MG63 (cell line): ENCODE results near the gene HTR3E. TPM values are rescaled to one million over a fixed set of nuclear protein-coding genes. Genes with fewer than 3 reads are reported as not detected.
"Not testable (repeated sequence)": the region's sequence is repeated elsewhere in the genome, so short reads cannot be mapped to it uniquely, and the experiment has no call there.

Experiments
- DNase-seq: peaks from one replicate; pipeline ENCODE4 v3.0.0-alpha.2; 2020
- H3K27me3 ChIP-seq: fragments of 250-450 bp; sonication (Bioruptor Pico); 2 replicates; pipeline ENCODE4 v1.5.1; 2020; ENCODE audit warnings: mild to moderate bottlenecking, moderate library complexity
- H3K36me3 ChIP-seq: fragments of 250-450 bp; sonication (Bioruptor Pico); 2 replicates; pipeline ENCODE4 v1.5.1; 2020; ENCODE audit warnings: mild to moderate bottlenecking, moderate library complexity
- H3K4me3 ChIP-seq: fragments of 250-450 bp; sonication (Bioruptor Pico); 2 replicates; pipeline ENCODE4 v1.5.1; 2020; ENCODE audit warnings: mild to moderate bottlenecking, moderate library complexity
- H3K9me3 ChIP-seq: fragments of 250-450 bp; sonication (Bioruptor Pico); 2 replicates; pipeline ENCODE4 v1.5.1; 2020; ENCODE audit warnings: mild to moderate bottlenecking, moderate library complexity
- total RNA-seq: library from RNA; depleted of rRNA; stranded (reverse); fragments of >200 nt; shearing (Covaris generic); gene quantifications from 2 replicates; pipeline ENCODE4 v1.2.3, GENCODE V29; 2014; ENCODE audit warnings: low replicate concordance; rRNA removed

HTR3E gene
- total RNA-seq, 1 experiment from 2014 or later = not detected

GRCh38 chr3:184140436-184140835, 43.6 kb downstream of the HTR3E start:
- no peak for DNase-seq
- peaks cover 69% of the 10 kb centered on the region for H3K36me3 ChIP-seq
- no peak overlapping the region for H3K4me3 ChIP-seq
- H3K27me3 ChIP-seq = no peaks in the 10 kb centered on the region
- H3K9me3 ChIP-seq = no peaks in the 10 kb centered on the region

GRCh38 chr3:184142199-184142598, 45.3 kb downstream of the HTR3E start:
- Histone ChIP-seq H3K4me3 (no peak overlapping the region), H3K27me3 (no peaks in the 10 kb centered on the region), H3K36me3 (peaks cover 77% of the 10 kb centered on the region), H3K9me3 (no peaks in the 10 kb centered on the region)
- no peak for DNase-seq

GRCh38 chr3:184143327-184143726, 46.5 kb downstream of the HTR3E start:
- Histone ChIP-seq H3K4me3 (no peak overlapping the region), H3K36me3 (peaks cover 68% of the 10 kb centered on the region), H3K27me3 (no peaks in the 10 kb centered on the region), H3K9me3 (no peaks in the 10 kb centered on the region)
- DNase-seq = no peak

GRCh38 chr3:184144505-184144904, 47.6 kb downstream of the HTR3E start:
- Histone ChIP-seq H3K27me3 (no peaks in the 10 kb centered on the region), H3K4me3 (no peak overlapping the region), H3K9me3 (no peaks in the 10 kb centered on the region), H3K36me3 (peaks cover 67% of the 10 kb centered on the region)
- no peak for DNase-seq

GRCh38 chr3:184145111-184145524, 48.3 kb downstream of the HTR3E start:
- H3K27me3 ChIP-seq = no peaks in the 10 kb centered on the region
- peaks cover 63% of the 10 kb centered on the region for H3K36me3 ChIP-seq
- no peak overlapping the region for H3K4me3 ChIP-seq
- no peaks in the 10 kb centered on the region for H3K9me3 ChIP-seq
- peak; percentile 26 for DNase-seq

- Histone ChIP-seq H3K4me3 (no peak overlapping the region), H3K27me3 (no peaks in the 10 kb centered on the region), H3K36me3 (peaks cover 56% of the 10 kb centered on the region), H3K9me3 (no peaks in the 10 kb centered on the region)
- DNase-seq = no peak
Observed at GRCh38 chr3:184145751-184146270, 48.9 kb downstream of the HTR3E start.

GRCh38 chr3:184148076-184148475, 51.2 kb downstream of the HTR3E start:
- H3K36me3 ChIP-seq = peaks cover 34% of the 10 kb centered on the region
- H3K27me3 ChIP-seq = no peaks in the 10 kb centered on the region
- no peaks in the 10 kb centered on the region for H3K9me3 ChIP-seq
- no peak overlapping the region for H3K4me3 ChIP-seq
- no peak for DNase-seq

GRCh38 chr3:184149123-184149522, 52.3 kb downstream of the HTR3E start:
- H3K27me3 ChIP-seq = no peaks in the 10 kb centered on the region
- peaks cover 23% of the 10 kb centered on the region for H3K36me3 ChIP-seq
- H3K9me3 ChIP-seq = no peaks in the 10 kb centered on the region
- no peak for DNase-seq
- no peak overlapping the region for H3K4me3 ChIP-seq

GRCh38 chr3:184149770-184150169, 52.9 kb downstream of the HTR3E start:
- not testable (repeated sequence) for H3K27me3 ChIP-seq, H3K9me3 ChIP-seq, H3K4me3 ChIP-seq, DNase-seq
- H3K36me3 ChIP-seq = peaks cover 17% of the 10 kb centered on the region

GRCh38 chr3:184154885-184155643, 58.2 kb downstream of the HTR3E start, which contains the start of gene DVL3:
Gene DVL3, plus strand, starts transcription at chr3:184155377. Its CDS starts 259 bp downstream, at chr3:184155636.
- H3K36me3 ChIP-seq = peaks cover 7% of the 10 kb centered on the region
- H3K4me3 ChIP-seq = peak within 1 kb of the TSS; percentile 91
- no peaks in the 10 kb centered on the region for H3K27me3 ChIP-seq
- H3K9me3 ChIP-seq = no peaks in the 10 kb centered on the region
- peak; percentile 80 for DNase-seq

- H3K27me3 ChIP-seq = no peaks in the 10 kb centered on the region
- H3K36me3 ChIP-seq = peaks cover 13% of the 10 kb centered on the region
- peak overlapping the region; percentile 91 for H3K4me3 ChIP-seq
- peak; percentile 54 for DNase-seq
- H3K9me3 ChIP-seq = no peaks in the 10 kb centered on the region
Observed at GRCh38 chr3:184155644-184156521, 59.0 kb downstream of the HTR3E start.

- no peaks in the 10 kb centered on the region for H3K9me3 ChIP-seq
- DNase-seq = peak; percentile 50
- peaks cover 15% of the 10 kb centered on the region for H3K36me3 ChIP-seq
- peak overlapping the region; percentile 91 for H3K4me3 ChIP-seq
- H3K27me3 ChIP-seq = no peaks in the 10 kb centered on the region
Observed at GRCh38 chr3:184156522-184156955, 59.7 kb downstream of the HTR3E start.

Other genes with a start within 250 kb of the HTR3E start
- gene PARL, start 212.2 kb upstream of the HTR3E start, total RNA-seq = 55.7 and 75.9 TPM in 2 replicates
- gene ABCC5, start 79.2 kb upstream of the HTR3E start, total RNA-seq = 6.6 and 7.9 TPM in 2 replicates
- not detected in 2 replicates for gene HTR3D, start 65.3 kb upstream of the HTR3E start, total RNA-seq
- gene HTR3C, start 44.0 kb upstream of the HTR3E start, total RNA-seq = not detected in 2 replicates
- 41.7 and 50.5 TPM in 2 replicates for gene EIF2B5, start 38.3 kb downstream of the HTR3E start, total RNA-seq
- gene DVL3, start 58.3 kb downstream of the HTR3E start, total RNA-seq = 20.8 and 42.6 TPM in 2 replicates
- gene AP2M1, start 77.8 kb downstream of the HTR3E start, total RNA-seq = 688 and 946 TPM in 2 replicates
- 65.3 and 79.4 TPM in 2 replicates for gene ABCF3, start 89.1 kb downstream of the HTR3E start, total RNA-seq
- gene VWA5B2, start 132.5 kb downstream of the HTR3E start, total RNA-seq = not detected in 2 replicates
- 57.2 and 59.0 TPM in 2 replicates for gene ALG3, start 151.9 kb downstream of the HTR3E start, total RNA-seq
- gene EEF1AKMT4, start 152.6 kb downstream of the HTR3E start, total RNA-seq = 5.2 and 16.0 TPM in 2 replicates
- gene CAMK2N2, start 164.5 kb downstream of the HTR3E start, total RNA-seq = not detected in 2 replicates
- not detected in 2 replicates for gene ECE2, start 179.0 kb downstream of the HTR3E start, total RNA-seq
- 1,179 and 1,305 TPM in 2 replicates for gene PSMD2, start 202.2 kb downstream of the HTR3E start, total RNA-seq
- 378 and 439 TPM in 2 replicates for gene EIF4G1, start 217.5 kb downstream of the HTR3E start, total RNA-seq
- gene FAM131A, start 240.5 kb downstream of the HTR3E start, total RNA-seq = 4.8 and 8.8 TPM in 2 replicates